ENCODE results near the gene HAUS2. TPM values are rescaled to one million over a fixed set of nuclear protein-coding genes. Genes with fewer than 3 reads are reported as not detected.

HAUS2 gene
- total and polyA plus RNA-seq, 10 of the 15 experiments (the other 5 are each of a cell fraction or from before 2014, with no cell fraction given), result 28.7 to 59.3 (median 40.6) TPM

GRCh38 chr15:42611532-42611931 lies 62.9 kb downstream of the HAUS2 start:
- FAIRE-seq (no peak), ATAC-seq (no peak), DNase-seq (ENCODE audit: low read depth, low spot score) (no peak)
- no peak overlapping the region for H2AFZ ChIP-seq (ENCODE audit: control insufficient read depth, low read depth, low read length)
- H3K27me3 ChIP-seq (replicated peaks in 1 of 2; ENCODE audit: control insufficient read depth in 2 of 2, insufficient read depth in 2 of 2, low read length in 1 of 2), result no peaks in the 10 kb centered on the region
- ChIA-PET CTCF (interaction anchor here (1.2 to 1.7 kb wide), 2 partner anchors 12 to 20 kb away, joined by 4 to 5 read pairs; no protein-coding TSS in a partner anchor), SMC1A (ENCODE audit: uncharacterized antibody, unreplicated experiment) (no interaction called here), POLR2A (interaction anchor here (0.7 kb wide), 1 partner anchor 18 kb away, joined by 3 read pairs; no protein-coding TSS in a partner anchor), RAD21 (ENCODE audit: unreplicated experiment) (no interaction called here)
- in situ Hi-C loops (cut with MboI) (no loop called here), intact Hi-C loops (cut with micrococcal nuclease; ENCODE audit: unreplicated experiment) (no loop called here)
- no peaks in the 10 kb centered on the region for H3K9me3 ChIP-seq (replicated peaks; ENCODE audit: control insufficient read depth, insufficient read depth, low read length)
- H3K4me2 ChIP-seq (ENCODE audit: control insufficient read depth, insufficient read depth), result no peak overlapping the region
- H3K27ac ChIP-seq (ENCODE audit: control insufficient read depth, insufficient read depth), result no peak overlapping the region
- TF ChIP-seq TCF12 (IDR thresholded peaks at IDR 0.05; ENCODE audit: low read depth, low read length), result no peak
- TF ChIP-seq BRCA1 (IDR thresholded peaks at IDR 0.05; ENCODE audit: low read depth, low read length), result no peak
- TF ChIP-seq IRF3 (IDR thresholded peaks at IDR 0.05), result no peak
- TF ChIP-seq POLR2AphosphoS5 (IDR thresholded peaks at IDR 0.05; ENCODE audit: low read length), result no peak
- TF ChIP-seq CBFB (IDR thresholded peaks at IDR 0.05; ENCODE audit: low read depth), result no peak
- TF ChIP-seq EED (IDR thresholded peaks at IDR 0.05; ENCODE audit: low read depth), result no peak
- no peak for TF ChIP-seq CREM (IDR thresholded peaks at IDR 0.05; ENCODE audit: low read depth)
- no peak for TF ChIP-seq ZBTB33 (IDR thresholded peaks at IDR 0.05)
- no peak for TF ChIP-seq ZNF24 (IDR thresholded peaks at IDR 0.05)
- no peak for TF ChIP-seq BCL11A (IDR thresholded peaks at IDR 0.05; ENCODE audit: low read depth, low read length)
- TF ChIP-seq NRF1 (conservative IDR thresholded peaks at IDR 0.05; ENCODE audit: low read depth, low read length), result no peak
- TF ChIP-seq MTA3 (IDR thresholded peaks at IDR 0.05; ENCODE audit: borderline replicate concordance, low read length), result no peak
- TF ChIP-seq E2F4 (IDR thresholded peaks at IDR 0.05; ENCODE audit: low read depth, low read length), result no peak
- no peak for TF ChIP-seq SREBF2 (IDR thresholded peaks at IDR 0.05; ENCODE audit: low read length)
- TF ChIP-seq ZBED1 (IDR thresholded peaks at IDR 0.05; ENCODE audit: borderline replicate concordance), result no peak
- TF ChIP-seq FOXK2 (IDR thresholded peaks at IDR 0.05), result no peak
- no peak for TF ChIP-seq POU2F2 (IDR thresholded peaks at IDR 0.05; ENCODE audit: borderline replicate concordance, low read depth, low read length)
- H3K36me3 ChIP-seq (ENCODE audit: control insufficient read depth in 2 of 2, insufficient read depth in 2 of 2, low read length in 1 of 2), result no peaks in the 10 kb centered on the region
- H3K4me3 ChIP-seq, result no peak overlapping the region
- no TSS peak for BruUV-seq (replicated peaks)
- H3K9ac ChIP-seq (ENCODE audit: control insufficient read depth, insufficient read depth, low read length), result no peak overlapping the region
- H3K79me2 ChIP-seq (ENCODE audit: control insufficient read depth, insufficient read depth, low read length), result no peaks in the 10 kb centered on the region; the same call in 1 of the 2 replicates
- H4K20me1 ChIP-seq (ENCODE audit: control insufficient read depth, insufficient read depth), result no peaks in the 10 kb centered on the region
- peaks cover 17% of the 10 kb centered on the region for H3K4me1 ChIP-seq (ENCODE audit: control insufficient read depth, insufficient read depth, low read length)
- 33% methylated on average over 1 of the region's 1 CpG for WGBS (ENCODE audit: insufficient coverage, insufficient replicate concordance, low lambda C conversion rate, missing lambda C conversion rate)
